Vagina (tissue), 2 donors: ENCODE measurements around the gene TET2.

Experiments used
- POLR2A ChIP-seq, 2 donors: fragments of 450-650 bp; IDR thresholded peaks; one replicate each; pipeline ENCODE4 v1.6.1; 2017; ENCODE audit warnings: antibody characterized with exemption in 2 of 2, mild to moderate bottlenecking in 2 of 2, moderate library complexity in 2 of 2
- POLR2AphosphoS5 ChIP-seq, 2 donors: sonication (generic); formaldehyde crosslinking; IDR thresholded peaks; one replicate each; pipeline ENCODE4 v1.9.0; 2017; ENCODE audit warnings: antibody characterized with exemption in 2 of 2, mild to moderate bottlenecking in 2 of 2, low read depth in 1 of 2; ENCODE audit not compliant: insufficient read depth in 1 of 2
- TF ChIP-seq, protein P1 (sequence below), 3 experiments: fragments of 450-650 bp in 2 of 3; fragments of 200-600 bp in 1 of 3; sonication (generic) in 1 of 3; IDR thresholded peaks; one replicate each; pipeline ENCODE4 v1.5.1; 2017 to 2019; ENCODE audit warnings: antibody characterized with exemption in 3 of 3, mild to moderate bottlenecking in 2 of 3, moderate library complexity in 2 of 3

DNA sequence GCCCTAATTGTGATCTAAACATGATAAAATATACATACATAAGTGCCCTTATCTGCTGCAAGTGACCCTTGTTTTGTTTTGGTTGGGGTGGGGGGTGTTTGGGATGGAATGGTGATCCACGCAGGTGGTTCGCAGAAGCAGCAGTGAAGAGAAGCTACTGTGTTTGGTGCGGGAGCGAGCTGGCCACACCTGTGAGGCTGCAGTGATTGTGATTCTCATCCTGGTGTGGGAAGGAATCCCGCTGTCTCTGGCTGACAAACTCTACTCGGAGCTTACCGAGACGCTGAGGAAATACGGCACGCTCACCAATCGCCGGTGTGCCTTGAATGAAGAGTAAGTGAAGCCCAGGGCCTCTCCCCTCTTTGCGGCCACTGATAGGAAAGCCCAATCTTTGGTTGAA is 96.8 kb downstream of the TET2 start:
- TF ChIP-seq, protein P1, sequence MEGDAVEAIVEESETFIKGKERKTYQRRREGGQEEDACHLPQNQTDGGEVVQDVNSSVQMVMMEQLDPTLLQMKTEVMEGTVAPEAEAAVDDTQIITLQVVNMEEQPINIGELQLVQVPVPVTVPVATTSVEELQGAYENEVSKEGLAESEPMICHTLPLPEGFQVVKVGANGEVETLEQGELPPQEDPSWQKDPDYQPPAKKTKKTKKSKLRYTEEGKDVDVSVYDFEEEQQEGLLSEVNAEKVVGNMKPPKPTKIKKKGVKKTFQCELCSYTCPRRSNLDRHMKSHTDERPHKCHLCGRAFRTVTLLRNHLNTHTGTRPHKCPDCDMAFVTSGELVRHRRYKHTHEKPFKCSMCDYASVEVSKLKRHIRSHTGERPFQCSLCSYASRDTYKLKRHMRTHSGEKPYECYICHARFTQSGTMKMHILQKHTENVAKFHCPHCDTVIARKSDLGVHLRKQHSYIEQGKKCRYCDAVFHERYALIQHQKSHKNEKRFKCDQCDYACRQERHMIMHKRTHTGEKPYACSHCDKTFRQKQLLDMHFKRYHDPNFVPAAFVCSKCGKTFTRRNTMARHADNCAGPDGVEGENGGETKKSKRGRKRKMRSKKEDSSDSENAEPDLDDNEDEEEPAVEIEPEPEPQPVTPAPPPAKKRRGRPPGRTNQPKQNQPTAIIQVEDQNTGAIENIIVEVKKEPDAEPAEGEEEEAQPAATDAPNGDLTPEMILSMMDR (IDR thresholded peaks at IDR 0.05), result no peak
- TF ChIP-seq POLR2A (IDR thresholded peaks at IDR 0.05) (no peak), POLR2AphosphoS5 (IDR thresholded peaks at IDR 0.05; ENCODE audit: insufficient read depth in 1 of 2, low read depth in 1 of 2) (no peak)
